GM19351 (cell line): ENCODE results near the gene STAG1.
"Not testable (repeated sequence)": the region's sequence is repeated elsewhere in the genome, so short reads cannot be mapped to it uniquely, and the experiment has no call there.

Experiments used
- ATAC-seq: cut with Tn5 transposase; IDR thresholded peaks from one replicate; pipeline ENCODE4 v1.9.1; 2021; ENCODE audit warnings: mild to moderate bottlenecking, moderate library complexity; ENCODE audit not compliant: unreplicated experiment

The STAG1 gene

DNA sequence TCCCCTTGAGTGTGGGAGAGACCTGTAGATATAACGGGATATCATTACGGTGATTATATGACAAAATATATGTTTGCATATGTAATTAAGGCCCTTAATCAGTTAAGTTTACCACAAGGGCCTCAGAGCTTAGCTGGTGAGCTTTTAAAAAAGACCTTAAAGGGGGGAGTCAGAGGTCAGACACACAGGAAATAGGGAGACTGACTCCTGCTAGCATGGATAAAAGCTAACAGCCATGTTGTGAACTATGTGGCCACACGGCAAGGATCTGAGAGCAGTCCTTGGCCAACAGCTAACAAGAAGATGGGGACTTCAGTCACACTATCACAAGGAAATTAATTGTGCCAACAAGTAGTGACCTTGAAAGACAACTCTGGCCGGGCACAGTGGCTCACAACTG lies 3.1 kb downstream of the STAG1 start:
- ATAC-seq: no peak

DNA sequence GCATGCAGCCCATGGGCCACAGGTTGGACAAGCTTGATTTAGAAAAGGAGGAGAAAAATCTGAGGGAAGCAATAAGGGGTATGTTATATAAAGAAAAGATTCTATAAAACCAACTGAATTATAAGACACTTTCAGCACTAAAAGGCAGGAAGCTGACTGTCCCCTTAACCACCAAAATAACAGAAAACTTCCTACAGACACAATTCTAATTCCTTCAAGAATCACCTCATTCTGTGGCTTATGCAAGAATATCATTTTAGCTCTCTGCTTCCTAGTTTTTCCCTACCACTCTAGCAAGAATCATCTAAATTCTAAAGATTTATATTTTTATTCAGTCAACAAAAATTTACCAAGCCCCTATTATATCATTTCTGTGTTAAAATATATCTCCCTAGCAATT lies 6.3 kb downstream of the STAG1 start:
- no peak for ATAC-seq

DNA sequence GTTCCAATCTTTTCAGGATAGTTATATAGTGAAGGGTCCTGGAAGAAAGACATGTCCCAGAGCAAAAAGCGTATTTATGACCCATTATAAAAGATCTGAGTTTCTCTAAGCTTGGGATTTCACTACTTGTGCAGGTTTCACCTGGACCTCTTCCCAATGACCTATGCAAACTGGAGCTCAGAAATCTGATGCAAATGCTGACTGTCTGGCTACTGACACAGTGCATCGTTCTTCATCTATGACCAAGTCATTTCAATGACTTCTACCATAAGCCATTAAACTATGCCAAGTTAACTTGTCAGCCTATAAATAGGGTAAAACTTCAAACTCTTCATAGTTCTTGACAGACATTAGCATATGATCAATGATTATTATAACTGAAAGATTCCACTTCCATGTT lies 11.1 kb downstream of the STAG1 start:
- no peak for ATAC-seq

GRCh38 chr3:136740351-136740958 lies 11.7 kb downstream of the STAG1 start:
- no peak for ATAC-seq

GRCh38 chr3:136736950-136737349 lies 15.2 kb downstream of the STAG1 start:
- ATAC-seq: not testable (repeated sequence)

DNA sequence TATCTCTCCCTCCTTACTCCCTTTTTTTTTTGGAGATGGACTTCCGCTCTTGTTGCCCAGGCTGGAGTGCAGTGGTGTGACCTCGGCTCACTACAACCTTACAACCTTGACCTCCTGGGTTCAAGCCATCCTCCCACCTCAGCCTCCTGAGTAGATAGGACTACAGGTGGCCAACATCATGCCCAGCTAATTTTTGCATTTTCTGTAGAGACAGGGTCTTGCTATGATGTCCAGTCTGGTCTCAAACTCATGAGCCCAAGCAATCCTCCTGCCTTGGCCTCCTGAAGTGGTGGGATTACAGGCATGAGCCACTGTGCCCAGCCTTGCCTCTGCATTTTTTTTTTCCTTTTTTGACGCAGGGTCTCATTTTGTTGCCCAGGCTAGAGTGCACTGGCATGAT lies 17.1 kb downstream of the STAG1 start:
- ATAC-seq: no peak

- ATAC-seq: no peak
Observed at GRCh38 chr3:136734382-136735070, 17.7 kb downstream of the STAG1 start.

DNA sequence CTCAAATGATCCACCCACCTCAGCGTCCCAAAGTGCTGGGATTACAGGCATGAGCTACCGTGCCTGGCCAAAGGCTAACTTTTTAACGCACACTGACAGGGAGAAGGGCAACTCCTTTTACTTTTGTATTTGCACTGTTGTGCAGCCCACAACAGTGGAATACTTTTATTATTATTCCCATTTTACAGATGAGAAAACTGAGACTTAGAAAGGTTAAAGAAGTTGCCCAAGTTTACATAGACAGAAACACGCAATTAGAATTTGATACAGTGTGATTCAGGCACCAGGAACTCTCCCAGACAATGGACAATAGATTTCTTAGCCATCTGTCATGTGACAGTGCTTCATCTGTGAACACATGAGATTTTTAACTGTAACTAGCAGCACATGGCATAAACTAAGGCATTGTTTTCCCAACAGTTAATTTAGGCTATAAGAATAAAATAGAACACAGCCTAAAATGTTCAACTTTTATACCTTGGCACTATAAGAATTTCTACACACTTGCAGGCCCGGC lies 18.8 kb downstream of the STAG1 start:
- no peak for ATAC-seq

- ATAC-seq: no peak
Observed at GRCh38 chr3:136731274-136731884, 20.8 kb downstream of the STAG1 start.

- peak; percentile 73 for ATAC-seq
Observed at GRCh38 chr3:136730595-136731273, 21.4 kb downstream of the STAG1 start.

DNA sequence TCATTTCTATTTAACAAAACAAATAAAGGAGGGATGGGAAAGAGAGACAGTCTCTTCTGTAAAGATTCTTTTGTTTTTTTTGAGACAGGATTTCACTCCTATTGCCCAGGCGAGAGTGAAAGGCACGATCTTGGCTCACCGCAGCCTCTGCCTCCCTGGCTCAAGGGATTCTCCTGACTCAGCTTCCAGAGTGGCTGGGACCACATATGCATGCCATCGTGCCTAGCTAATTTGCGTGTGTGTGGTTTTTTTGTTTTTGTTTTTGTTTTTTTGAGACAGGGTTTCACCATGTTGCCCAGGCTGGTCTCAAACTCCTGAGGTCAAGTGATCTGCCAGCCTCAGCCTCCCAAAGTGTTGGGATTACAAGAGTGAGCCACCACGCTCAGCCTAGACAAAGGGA lies 23.3 kb downstream of the STAG1 start:
- ATAC-seq: no peak

DNA sequence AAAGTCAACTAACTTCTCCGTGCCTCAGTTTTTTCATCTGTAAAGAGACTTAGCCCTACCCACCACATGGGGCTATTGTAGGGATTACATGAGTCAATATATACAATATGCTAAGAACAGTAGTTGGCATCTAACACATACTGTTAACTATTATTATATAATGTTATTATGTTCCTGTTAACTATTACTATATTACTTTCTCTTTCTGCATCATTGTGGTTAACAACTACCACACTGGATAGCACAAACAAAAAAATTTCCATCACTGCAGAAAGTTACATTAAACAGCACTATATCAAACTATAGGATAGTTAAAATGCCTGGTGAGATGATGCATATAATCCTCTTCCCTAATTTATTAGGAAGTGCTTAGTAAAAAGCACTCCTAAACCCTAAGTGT lies 23.7 kb downstream of the STAG1 start:
- peak; percentile 38 for ATAC-seq

DNA sequence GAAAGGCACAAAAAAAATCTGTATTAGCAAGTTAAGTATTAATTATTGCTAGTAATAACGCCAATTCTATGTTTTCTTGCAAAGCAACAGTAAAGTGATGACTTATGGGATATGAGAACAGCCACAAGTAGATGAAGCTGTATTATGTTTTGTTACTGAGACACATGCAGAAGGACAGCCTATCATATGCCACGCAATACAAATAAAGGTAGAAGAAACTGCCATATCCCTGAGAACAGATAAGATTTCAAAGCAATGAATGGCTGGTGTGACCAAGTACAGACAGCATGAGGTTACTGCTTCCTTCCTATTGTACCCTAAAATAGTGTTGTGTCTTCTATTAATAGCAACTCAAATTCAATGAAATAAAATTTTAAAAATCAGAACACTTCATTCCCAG lies 26.7 kb downstream of the STAG1 start:
- no peak for ATAC-seq

DNA sequence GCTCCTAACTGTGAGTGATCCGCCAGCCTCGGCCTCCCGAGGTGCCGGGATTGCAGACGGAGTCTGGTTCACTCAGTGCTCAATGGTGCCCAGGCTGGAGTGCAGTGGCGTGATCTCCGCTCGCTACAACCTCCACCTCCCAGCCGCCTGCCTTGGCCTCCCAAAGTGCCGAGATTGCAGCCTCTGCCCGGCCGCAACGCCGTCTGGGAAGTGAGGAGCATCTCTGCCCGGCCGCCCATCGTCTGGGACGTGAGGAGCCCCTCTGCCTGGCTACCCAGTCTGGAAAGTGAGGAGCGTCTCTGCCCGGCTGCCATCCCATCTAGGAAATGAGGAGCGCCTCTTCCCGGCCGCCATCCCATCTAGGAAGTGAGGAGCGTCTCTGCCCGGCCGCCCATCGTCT lies 29.3 kb downstream of the STAG1 start:
- ATAC-seq: not testable (repeated sequence)

- not testable (repeated sequence) for ATAC-seq
Observed at GRCh38 chr3:136722399-136722798, 29.8 kb downstream of the STAG1 start.

DNA sequence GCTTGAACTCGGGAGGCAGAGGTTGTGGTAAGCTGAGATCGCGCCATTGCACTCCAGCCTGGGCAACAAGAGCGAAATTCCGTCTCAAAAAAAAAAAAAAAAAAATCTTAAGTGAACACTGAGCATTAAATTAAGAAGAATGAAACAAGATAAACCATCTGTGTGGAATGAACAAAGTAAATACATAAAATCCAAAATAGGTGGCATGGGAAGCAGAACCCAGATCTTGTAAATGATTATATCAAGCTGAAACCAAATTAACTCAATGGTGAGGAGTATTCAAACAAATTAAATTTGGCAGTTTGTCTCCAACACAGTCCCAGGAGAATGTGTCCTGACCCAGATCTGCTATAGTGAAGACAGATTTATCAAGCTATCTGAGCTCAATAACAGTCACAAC lies 32.1 kb downstream of the STAG1 start:
- ATAC-seq: no peak

DNA sequence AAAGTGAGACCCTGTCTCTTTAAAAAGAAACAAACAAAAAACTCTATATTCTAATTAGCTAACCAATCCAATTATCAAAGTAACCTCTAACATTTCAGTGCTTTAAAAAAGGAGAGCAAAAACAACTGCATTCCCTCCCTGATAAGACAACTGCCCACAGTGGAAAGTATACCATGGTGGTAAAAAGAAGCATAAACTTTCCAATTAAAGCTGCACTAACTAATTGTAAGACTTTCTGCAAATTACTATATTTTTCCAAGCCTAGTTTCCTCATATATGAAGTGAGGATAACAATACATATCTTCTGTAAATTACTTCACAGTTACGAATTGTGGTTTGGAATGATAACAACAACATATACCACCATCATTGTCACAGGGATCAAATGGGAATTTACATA lies 35.5 kb downstream of the STAG1 start:
- ATAC-seq: no peak

GRCh38 chr3:136714020-136714419 lies 38.2 kb downstream of the STAG1 start:
- no peak for ATAC-seq

- ATAC-seq: no peak
Observed at GRCh38 chr3:136712941-136713340, 39.2 kb downstream of the STAG1 start.

DNA sequence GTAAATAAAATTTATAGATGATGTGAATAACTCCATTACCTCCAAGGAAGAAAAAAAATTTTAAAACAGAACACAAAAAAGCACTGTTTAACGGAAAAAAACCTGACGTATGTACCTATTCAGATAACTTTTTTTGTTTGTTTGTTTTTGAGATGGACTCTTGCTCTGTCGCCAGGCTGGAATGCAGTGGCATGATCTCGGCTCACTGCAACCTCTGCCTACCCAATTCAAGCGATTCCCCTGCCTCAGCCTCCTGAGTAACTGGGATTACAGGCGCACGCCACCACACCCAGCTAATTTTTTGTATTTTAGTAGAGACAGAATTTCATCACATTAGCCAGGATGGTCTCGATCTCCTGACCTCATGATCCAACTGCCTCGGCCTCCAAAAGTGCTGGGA lies 40.3 kb downstream of the STAG1 start:
- ATAC-seq: not testable (repeated sequence)

DNA sequence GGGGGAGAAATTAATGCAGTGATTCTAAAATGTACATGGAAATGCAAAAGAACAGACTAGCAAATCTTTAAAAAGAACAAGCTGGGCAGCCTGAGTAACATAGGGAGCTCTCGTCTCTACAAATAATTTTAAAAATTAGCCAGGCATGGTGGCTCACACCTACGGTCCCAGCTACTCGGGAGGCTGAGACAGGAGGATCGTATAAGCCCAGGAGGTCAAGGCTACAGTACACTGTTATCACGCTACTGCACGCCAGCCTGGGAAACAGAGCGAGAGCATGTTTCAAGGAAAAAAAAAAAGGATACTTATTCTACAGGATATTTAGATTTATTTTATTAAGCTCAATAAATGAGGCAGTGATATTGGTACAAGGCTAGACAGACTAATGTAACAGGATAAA lies 40.9 kb downstream of the STAG1 start:
- no peak for ATAC-seq

- ATAC-seq: not testable (repeated sequence)
Observed at GRCh38 chr3:136709775-136710174, 42.4 kb downstream of the STAG1 start.
